Endothelial cell (in vitro differentiated cells): ENCODE data around the gene VAPB. TPM values are rescaled to one million over a fixed set of nuclear protein-coding genes. Genes with fewer than 3 reads are reported as not detected.
"Not testable (repeated sequence)": the region's sequence is repeated elsewhere in the genome, so short reads cannot be mapped to it uniquely, and the experiment has no call there.

Experiments
- DNase-seq: peaks from one replicate; pipeline ENCODE4 v3.0.0; 2021; ENCODE audit warnings: low spot score
- H3K27ac Mint-ChIP-seq: one replicate; pipeline ENCODE4 v1.8.0; 2021; ENCODE audit warnings: mixed read lengths, inconsistent platforms; ENCODE audit not compliant: unreplicated experiment
- H3K27me3 Mint-ChIP-seq: one replicate; pipeline ENCODE4 v1.8.0; 2021; ENCODE audit warnings: mild to moderate bottlenecking, moderate library complexity, mixed read lengths, inconsistent platforms; ENCODE audit not compliant: unreplicated experiment
- H3K36me3 Mint-ChIP-seq: one replicate; pipeline ENCODE4 v1.8.0; 2021; ENCODE audit warnings: mild to moderate bottlenecking, low read depth, mixed read lengths, inconsistent platforms; ENCODE audit not compliant: unreplicated experiment
- H3K4me1 Mint-ChIP-seq: one replicate; pipeline ENCODE4 v1.8.0; 2021; ENCODE audit warnings: mild to moderate bottlenecking, mixed read lengths, inconsistent platforms; ENCODE audit not compliant: unreplicated experiment
- H3K4me3 Mint-ChIP-seq: one replicate; pipeline ENCODE4 v1.8.0; 2021; ENCODE audit warnings: mild to moderate bottlenecking, mixed read lengths, inconsistent platforms; ENCODE audit not compliant: unreplicated experiment
- H3K9me3 Mint-ChIP-seq: one replicate; pipeline ENCODE4 v1.8.0; 2021; ENCODE audit warnings: mixed read lengths, inconsistent platforms; ENCODE audit not compliant: unreplicated experiment
- total RNA-seq: library from RNA; stranded (reverse); fragmentation: NEBNext Ultra II Directional; extraction: Animal tissue kit (Norgen Biotek cat#: 25700); gene quantifications from one replicate; pipeline ENCODE4 v1.2.1, GENCODE V29; 2021; ENCODE audit not compliant: unreplicated experiment
- TF ChIP-seq, protein P1 (sequence below): fragments of 200-600 bp; sonication (generic); IDR thresholded peaks from one replicate; pipeline ENCODE4 v1.5.0; 2021; ENCODE audit warnings: antibody characterized with exemption; ENCODE audit not compliant: unreplicated experiment

VAPB gene
- total RNA-seq, 1 donor from 2014 or later: 55.5 TPM

GRCh38 chr20:58361481-58362205 is 27.4 kb upstream of the VAPB start:
- Mint-ChIP-seq H3K4me1 (no peaks in the 10 kb centered on the region), H3K27ac (no peak overlapping the region)
- no peak for DNase-seq

GRCh38 chr20:58362206-58362516 is 26.9 kb upstream of the VAPB start:
- H3K27ac Mint-ChIP-seq: no peak overlapping the region
- H3K4me1 Mint-ChIP-seq: no peaks in the 10 kb centered on the region
- no peaks in the 10 kb centered on the region for H3K9me3 Mint-ChIP-seq
- H3K4me3 Mint-ChIP-seq: no peak overlapping the region
- TF ChIP-seq, protein P1, sequence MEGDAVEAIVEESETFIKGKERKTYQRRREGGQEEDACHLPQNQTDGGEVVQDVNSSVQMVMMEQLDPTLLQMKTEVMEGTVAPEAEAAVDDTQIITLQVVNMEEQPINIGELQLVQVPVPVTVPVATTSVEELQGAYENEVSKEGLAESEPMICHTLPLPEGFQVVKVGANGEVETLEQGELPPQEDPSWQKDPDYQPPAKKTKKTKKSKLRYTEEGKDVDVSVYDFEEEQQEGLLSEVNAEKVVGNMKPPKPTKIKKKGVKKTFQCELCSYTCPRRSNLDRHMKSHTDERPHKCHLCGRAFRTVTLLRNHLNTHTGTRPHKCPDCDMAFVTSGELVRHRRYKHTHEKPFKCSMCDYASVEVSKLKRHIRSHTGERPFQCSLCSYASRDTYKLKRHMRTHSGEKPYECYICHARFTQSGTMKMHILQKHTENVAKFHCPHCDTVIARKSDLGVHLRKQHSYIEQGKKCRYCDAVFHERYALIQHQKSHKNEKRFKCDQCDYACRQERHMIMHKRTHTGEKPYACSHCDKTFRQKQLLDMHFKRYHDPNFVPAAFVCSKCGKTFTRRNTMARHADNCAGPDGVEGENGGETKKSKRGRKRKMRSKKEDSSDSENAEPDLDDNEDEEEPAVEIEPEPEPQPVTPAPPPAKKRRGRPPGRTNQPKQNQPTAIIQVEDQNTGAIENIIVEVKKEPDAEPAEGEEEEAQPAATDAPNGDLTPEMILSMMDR: no peak
- H3K27me3 Mint-ChIP-seq: no peaks in the 10 kb centered on the region
- DNase-seq: no peak
- H3K36me3 Mint-ChIP-seq: peaks cover 10% of the 10 kb centered on the region

More at GRCh38 chr20:58361481-58362205, 27.4 kb upstream of the VAPB start:
- no peaks in the 10 kb centered on the region for H3K9me3 Mint-ChIP-seq
- peaks cover 11% of the 10 kb centered on the region for H3K36me3 Mint-ChIP-seq
- H3K4me3 Mint-ChIP-seq: no peak overlapping the region
- no peaks in the 10 kb centered on the region for H3K27me3 Mint-ChIP-seq
- TF ChIP-seq, protein P1: no peak

DNA sequence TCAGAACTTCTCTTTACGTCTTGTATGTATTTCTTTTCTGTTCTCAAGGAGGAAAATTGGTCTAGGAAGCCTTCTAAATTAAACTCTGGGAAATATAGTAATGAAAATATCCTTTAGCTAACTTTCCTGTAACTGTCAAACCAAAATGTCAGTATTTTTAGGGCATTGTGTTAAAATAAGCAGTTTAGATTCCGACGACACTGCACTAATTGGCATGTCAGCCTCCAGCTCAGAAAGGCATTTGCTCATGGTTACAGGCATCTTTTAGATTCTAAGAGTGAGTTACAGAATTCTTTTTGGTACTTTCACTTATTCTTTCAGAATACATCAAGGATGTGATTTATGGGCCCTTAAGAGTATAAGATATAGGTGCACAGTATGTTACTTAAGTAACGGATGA is 26.1 kb upstream of the VAPB start:
- Mint-ChIP-seq H3K4me3 (no peak overlapping the region), H3K36me3 (peaks cover 10% of the 10 kb centered on the region), H3K27ac (no peak overlapping the region), H3K4me1 (no peaks in the 10 kb centered on the region), H3K27me3 (no peaks in the 10 kb centered on the region), H3K9me3 (no peaks in the 10 kb centered on the region)
- TF ChIP-seq, protein P1: no peak
- DNase-seq: no peak

DNA sequence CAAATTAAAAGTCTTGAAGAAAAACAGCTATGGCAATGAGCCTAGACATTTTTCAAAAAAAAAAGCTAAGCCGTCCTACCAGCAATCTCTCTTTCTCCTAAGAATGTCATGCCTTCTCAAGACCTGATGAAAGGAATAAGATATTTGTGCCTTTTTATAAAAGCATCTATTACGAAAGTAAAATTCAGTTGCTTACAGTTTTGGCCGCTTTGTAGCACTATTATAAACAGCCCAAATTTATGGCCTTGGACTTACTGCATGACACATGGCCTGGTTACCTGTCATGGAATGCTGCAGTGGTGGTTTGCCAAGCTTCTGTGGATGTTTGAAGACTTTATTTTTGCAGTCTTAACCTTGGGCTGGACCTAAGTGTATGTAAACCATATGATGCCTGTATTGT is 22.2 kb upstream of the VAPB start:
- TF ChIP-seq, protein P1: no peak
- H3K4me1 Mint-ChIP-seq: no peaks in the 10 kb centered on the region

DNA sequence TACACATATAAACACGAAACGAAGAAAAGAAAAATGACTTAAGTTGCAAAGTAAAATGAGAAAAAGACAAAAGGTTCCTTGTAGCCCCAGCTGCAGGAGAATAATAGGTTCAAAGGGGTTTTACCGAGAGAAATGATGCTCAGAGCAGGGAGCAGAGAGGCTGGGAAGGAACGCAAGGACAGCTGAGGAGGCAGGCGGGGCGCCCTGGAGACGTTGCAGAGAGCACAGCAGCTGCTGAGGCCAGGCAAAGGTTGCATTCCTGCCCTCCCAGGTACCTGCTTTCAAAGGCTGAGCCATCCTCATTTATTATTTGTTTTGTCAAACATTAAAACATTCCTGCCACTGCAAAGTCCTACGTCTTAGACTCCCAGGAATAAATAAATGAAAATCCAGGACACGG is 16.2 kb upstream of the VAPB start:
- H3K4me1 Mint-ChIP-seq: peaks cover 11% of the 10 kb centered on the region
- no peak for DNase-seq
- H3K27ac Mint-ChIP-seq: no peak overlapping the region
- peaks cover 6% of the 10 kb centered on the region for H3K36me3 Mint-ChIP-seq
- no peaks in the 10 kb centered on the region for H3K9me3 Mint-ChIP-seq
- no peak overlapping the region for H3K4me3 Mint-ChIP-seq
- peaks cover 6% of the 10 kb centered on the region for H3K27me3 Mint-ChIP-seq
- TF ChIP-seq, protein P1: no peak

More for the DNA sequence above, 22.2 kb upstream of the VAPB start:
- Mint-ChIP-seq H3K36me3 (no peaks in the 10 kb centered on the region), H3K27me3 (no peaks in the 10 kb centered on the region), H3K4me3 (no peak overlapping the region), H3K27ac (no peak overlapping the region), H3K9me3 (no peaks in the 10 kb centered on the region)
- no peak for DNase-seq

GRCh38 chr20:58373296-58373695 is 15.7 kb upstream of the VAPB start:
- H3K4me1 Mint-ChIP-seq: peaks cover 11% of the 10 kb centered on the region
- H3K27me3 Mint-ChIP-seq, H3K9me3 Mint-ChIP-seq, H3K36me3 Mint-ChIP-seq, DNase-seq, H3K4me3 Mint-ChIP-seq, H3K27ac Mint-ChIP-seq: not testable (repeated sequence)
